ENCODE measurements around the gene HES1.

DNA sequence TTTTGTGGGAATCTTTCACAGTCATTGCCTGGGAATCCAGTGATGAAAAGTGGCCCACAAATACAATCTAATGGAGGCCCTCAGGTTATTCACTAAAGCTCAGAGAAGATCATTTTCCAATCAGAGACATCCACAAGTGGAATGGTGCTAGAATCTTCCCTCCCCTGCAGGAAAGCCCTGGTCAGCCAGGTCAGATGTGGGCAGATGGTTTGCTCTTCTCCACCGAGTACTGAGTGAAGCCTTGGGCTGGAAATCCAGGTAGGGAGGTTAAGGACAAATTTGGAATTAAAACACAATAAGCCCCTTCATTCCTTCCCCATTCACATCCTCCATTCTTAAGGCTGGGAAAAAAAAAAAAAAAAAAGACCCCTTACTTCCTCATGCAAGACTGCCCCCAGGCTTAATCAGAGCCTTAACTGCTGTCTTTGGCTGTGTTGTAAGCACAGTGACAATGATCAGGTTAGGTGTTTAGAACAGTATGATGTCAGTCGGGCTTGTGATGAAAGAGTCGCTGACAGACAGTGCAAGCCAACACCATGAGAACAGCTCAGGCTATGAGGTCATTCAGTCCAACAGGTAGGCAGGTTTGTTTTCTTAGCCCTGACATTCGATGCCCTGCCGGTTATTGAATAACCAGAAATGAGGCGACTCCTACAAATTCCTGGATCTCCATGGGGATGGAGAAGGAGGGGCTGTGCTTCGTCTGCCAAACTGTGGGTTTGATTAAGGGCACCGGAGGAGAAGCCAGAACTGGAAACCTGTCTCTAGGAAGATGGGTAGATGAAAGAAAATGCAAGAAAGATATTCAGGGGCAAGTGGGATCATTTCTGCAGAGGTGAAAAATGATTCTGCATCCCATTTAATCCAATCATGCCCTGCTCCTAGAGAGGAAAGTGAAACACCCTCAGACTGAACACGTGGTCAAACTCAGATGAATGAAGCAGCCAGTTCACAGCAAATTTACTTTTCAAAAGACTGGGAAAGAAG lies 23.5 kb upstream of the HES1 start:
- TF ChIP-seq BHLHE40 (IDR thresholded peaks at IDR 0.05; ENCODE audit: borderline replicate concordance) (no peak), FOXK2 (IDR thresholded peaks at IDR 0.05) (no peak)

Measured in HEK293T (cell line).